Stimulated activated CD4-positive, alpha-beta T cell treated with anti-CD3 and anti-CD28 coated beads, TNF-alpha, amount 100 ng/mL, for 4 hours (primary cell): ENCODE data around the gene NARS2.
A peak's percentile ranks its signal among the peaks of the same experiment; 100 is the strongest.

Experiments used
- DNase-seq, 3 experiments: peaks; one replicate each; pipeline ENCODE4 v3.0.0-alpha.2; 2020; ENCODE audit warnings: low read depth in 3 of 3

NARS2 gene

GRCh38 chr11:78438298-78438975 is 136.2 kb downstream of the NARS2 start:
- no peak for DNase-seq

GRCh38 chr11:78432956-78433355 is 141.7 kb downstream of the NARS2 start:
- no peak for DNase-seq

- no peak for DNase-seq
These were observed 142.6 kb downstream of the NARS2 start for GRCh38 chr11:78432058-78432515.

GRCh38 chr11:78429660-78430059 is 145.0 kb downstream of the NARS2 start:
- no peak for DNase-seq

GRCh38 chr11:78429209-78429608 is 145.5 kb downstream of the NARS2 start:
- no peak for DNase-seq

GRCh38 chr11:78428773-78429172 is 145.9 kb downstream of the NARS2 start:
- DNase-seq = no peak

GRCh38 chr11:78428266-78428636 is 146.4 kb downstream of the NARS2 start:
- DNase-seq = no peak

- no peak for DNase-seq
These were observed 146.9 kb downstream of the NARS2 start for GRCh38 chr11:78427615-78428265.

GRCh38 chr11:78426845-78427244 is 147.8 kb downstream of the NARS2 start:
- DNase-seq = no peak

- no peak for DNase-seq
These were observed 149.1 kb downstream of the NARS2 start for GRCh38 chr11:78425399-78426070.

- no peak for DNase-seq
These were observed 150.1 kb downstream of the NARS2 start for GRCh38 chr11:78424334-78425270.

- no peak for DNase-seq
These were observed 151.4 kb downstream of the NARS2 start for GRCh38 chr11:78423241-78423640.

GRCh38 chr11:78420796-78421209 is 153.9 kb downstream of the NARS2 start:
- peak in 2 of 3 experiments; percentile 6 to 26 for DNase-seq

GRCh38 chr11:78420255-78420764 is 154.4 kb downstream of the NARS2 start:
- DNase-seq = peak in 2 of 3 experiments; percentile 10 to 21

- no peak for DNase-seq
These were observed 155.3 kb downstream of the NARS2 start for GRCh38 chr11:78419327-78419726.

GRCh38 chr11:78418584-78419211 is 156.0 kb downstream of the NARS2 start:
- no peak for DNase-seq

GRCh38 chr11:78417888-78418583 is 156.6 kb downstream of the NARS2 start:
- DNase-seq = peak; percentile 41 to 54 (median 54)

GRCh38 chr11:78417175-78417887 is 157.3 kb downstream of the NARS2 start, which contains the start of gene GAB2:
TSS of gene GAB2 (minus strand) at chr11:78417820. CDS start at chr11:78417720, 100 bp downstream.
- peak in 2 of 3 experiments; percentile 10 to 11 for DNase-seq
